PC-9 (cell line): ENCODE data around the gene NLRC3. TPM values are rescaled to one million over a fixed set of nuclear protein-coding genes. Genes with fewer than 3 reads are reported as not detected.

Experiments used
- BruUV-seq: library from RNA; stranded (reverse); fragments of 400-500 nt; replicated peaks from 2 replicates; lab custom pipeline; 2021; lab: Mats Ljungman, UMichigan
- CTCF ChIA-PET: fragments of 300-600 bp; sonication (Branson Sonifier 250); formaldehyde crosslinking; loops from one replicate; lab custom pipeline; 2022; ENCODE audit warnings: antibody characterized with exemption; lab: Charles Lee
- POLR2A ChIA-PET: fragments of 300-600 bp; sonication (Branson Sonifier 250); formaldehyde crosslinking; loops from one replicate; lab custom pipeline; 2022; ENCODE audit warnings: antibody characterized with exemption; ENCODE audit not compliant: unreplicated experiment; lab: Charles Lee
- DNase-seq, 2 experiments: peaks; one replicate each; pipeline versions ENCODE4 v3.0.0 to v3.0.0-alpha.2; 2015 to 2022; ENCODE audit warnings: mixed read lengths in 1 of 2
- H2AFZ ChIP-seq: fragments of 200-600 bp; sonication (generic); 2 replicates; pipeline ENCODE4 v1.8.1; 2017; ENCODE audit warnings: antibody characterized with exemption
- H3F3A ChIP-seq: fragments of 200-600 bp; sonication (generic); 2 replicates; pipeline ENCODE4 v1.8.1; 2017; ENCODE audit warnings: antibody characterized with exemption, mild to moderate bottlenecking, low read depth; ENCODE audit not compliant: insufficient read depth
- H3K27ac ChIP-seq: fragments of 200-600 bp; sonication (generic); 2 replicates; pipeline ENCODE4 v1.6.1; 2016; ENCODE audit warnings: mixed run types
- H3K27me3 ChIP-seq: fragments of 200-600 bp; sonication (generic); 2 replicates; pipeline ENCODE4 v1.6.1; 2016; ENCODE audit warnings: low read depth, mixed run types; ENCODE audit not compliant: insufficient read depth
- H3K36me3 ChIP-seq: fragments of 200-600 bp; sonication (generic); 2 replicates; pipeline ENCODE4 v1.6.1; 2016; ENCODE audit warnings: low read depth, mixed run types
- H3K4me1 ChIP-seq: fragments of 200-600 bp; sonication (generic); replicated peaks from 2 replicates; pipeline ENCODE4 v1.6.1; 2016; ENCODE audit warnings: mixed run types; ENCODE audit not compliant: insufficient read depth
- H3K4me2 ChIP-seq: fragments of 200-600 bp; sonication (generic); 2 replicates; pipeline ENCODE4 v1.6.1; 2017; ENCODE audit warnings: mixed run types
- H3K4me3 ChIP-seq: fragments of 200-600 bp; sonication (generic); 2 replicates; pipeline ENCODE4 v1.6.1; 2016; ENCODE audit warnings: mixed run types
- H3K79me2 ChIP-seq: fragments of 200-600 bp; sonication (generic); 2 replicates; pipeline ENCODE4 v1.6.1; 2017; ENCODE audit warnings: low read depth, mixed run types
- H3K9me2 ChIP-seq: fragments of 200-600 bp; sonication (generic); 2 replicates; pipeline ENCODE4 v1.8.1; 2017; ENCODE audit warnings: mild to moderate bottlenecking; ENCODE audit not compliant: insufficient read depth
- H3K9me3 ChIP-seq: fragments of 200-600 bp; sonication (generic); 2 replicates; pipeline ENCODE4 v1.8.1; 2016; ENCODE audit warnings: low read depth; ENCODE audit not compliant: insufficient read depth
- H4K20me1 ChIP-seq: fragments of 200-600 bp; sonication (generic); 2 replicates; pipeline ENCODE4 v1.8.1; 2017; ENCODE audit not compliant: insufficient read depth
- EZH2 ChIP-seq: fragments of 200-600 bp; sonication (generic); IDR thresholded peaks from 2 replicates; pipeline ENCODE4 v1.8.0; 2017; ENCODE audit warnings: antibody characterized with exemption, low read depth
- intact Hi-C: fragments of 100-400 bp; cut with micrococcal nuclease; formaldehyde crosslinking; loops from one replicate; pipeline ENCODE4 v1.10.0; 2022; ENCODE audit not compliant: unreplicated experiment
- total RNA-seq: library from RNA; stranded (reverse); gene quantifications from 2 replicates; pipeline ENCODE4 v1.2.3, GENCODE V29; 2021
- TF ChIP-seq, protein P1 (sequence below): fragments of 200-600 bp; sonication (generic); conservative IDR thresholded peaks from 2 replicates; pipeline ENCODE4 v1.6.1; 2017; ENCODE audit warnings: mixed run types, antibody characterized with exemption, mild to moderate bottlenecking, moderate library complexity

The NLRC3 gene
- total RNA-seq, 1 experiment from 2014 or later, result not detected

DNA sequence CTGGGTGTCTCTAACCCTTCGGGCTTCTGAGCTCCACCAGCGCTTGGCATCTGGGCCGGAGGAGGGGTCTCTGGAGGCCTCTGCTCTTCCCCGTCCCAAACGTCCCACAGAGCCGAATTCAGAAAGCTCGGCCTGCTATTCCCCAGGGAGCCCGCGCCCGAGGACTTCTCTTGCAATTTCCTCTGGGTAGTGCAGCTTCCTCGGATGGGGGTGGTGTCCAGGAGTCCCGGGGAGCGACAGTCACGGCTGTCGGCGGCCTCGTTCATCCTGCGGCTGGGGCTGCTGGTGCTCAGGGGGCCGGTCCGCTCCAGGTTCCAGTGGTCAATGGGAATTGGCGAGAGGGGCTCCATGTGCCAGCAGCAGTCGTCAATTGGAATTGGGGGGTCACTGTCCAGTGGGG, 11.8 kb upstream of the NLRC3 start:
- Histone ChIP-seq H3K27me3 (no peaks in the 10 kb centered on the region), H3K4me2 (no peak overlapping the region), H3K79me2 (no peaks in the 10 kb centered on the region), H3K27ac (no peak overlapping the region), H3K9me2 (no peaks in the 10 kb centered on the region), H3F3A (no peaks in the 10 kb centered on the region), H3K4me3 (no peak overlapping the region), H3K9me3 (no peaks in the 10 kb centered on the region), H2AFZ (no peak overlapping the region), H3K36me3 (no peaks in the 10 kb centered on the region), H4K20me1 (no peaks in the 10 kb centered on the region), H3K4me1 (no peaks in the 10 kb centered on the region)
- CTCF ChIA-PET, result no interaction called here
- DNase-seq, result no peak
- intact Hi-C loops, result no loop called here
- TF ChIP-seq, protein P1, sequence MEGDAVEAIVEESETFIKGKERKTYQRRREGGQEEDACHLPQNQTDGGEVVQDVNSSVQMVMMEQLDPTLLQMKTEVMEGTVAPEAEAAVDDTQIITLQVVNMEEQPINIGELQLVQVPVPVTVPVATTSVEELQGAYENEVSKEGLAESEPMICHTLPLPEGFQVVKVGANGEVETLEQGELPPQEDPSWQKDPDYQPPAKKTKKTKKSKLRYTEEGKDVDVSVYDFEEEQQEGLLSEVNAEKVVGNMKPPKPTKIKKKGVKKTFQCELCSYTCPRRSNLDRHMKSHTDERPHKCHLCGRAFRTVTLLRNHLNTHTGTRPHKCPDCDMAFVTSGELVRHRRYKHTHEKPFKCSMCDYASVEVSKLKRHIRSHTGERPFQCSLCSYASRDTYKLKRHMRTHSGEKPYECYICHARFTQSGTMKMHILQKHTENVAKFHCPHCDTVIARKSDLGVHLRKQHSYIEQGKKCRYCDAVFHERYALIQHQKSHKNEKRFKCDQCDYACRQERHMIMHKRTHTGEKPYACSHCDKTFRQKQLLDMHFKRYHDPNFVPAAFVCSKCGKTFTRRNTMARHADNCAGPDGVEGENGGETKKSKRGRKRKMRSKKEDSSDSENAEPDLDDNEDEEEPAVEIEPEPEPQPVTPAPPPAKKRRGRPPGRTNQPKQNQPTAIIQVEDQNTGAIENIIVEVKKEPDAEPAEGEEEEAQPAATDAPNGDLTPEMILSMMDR, result no peak
- no peak for TF ChIP-seq EZH2
- POLR2A ChIA-PET, result no interaction called here
- BruUV-seq, result no TSS peak

- H3F3A ChIP-seq, result no peaks in the 10 kb centered on the region
- TF ChIP-seq, protein P1, result no peak
- TF ChIP-seq EZH2, result no peak
- no peaks in the 10 kb centered on the region for H3K9me2 ChIP-seq
- intact Hi-C loops, result no loop called here
- no peak overlapping the region for H3K27ac ChIP-seq
- H3K36me3 ChIP-seq, result no peaks in the 10 kb centered on the region
- no peaks in the 10 kb centered on the region for H3K4me1 ChIP-seq
- H3K4me3 ChIP-seq, result no peak overlapping the region
- no peak overlapping the region for H2AFZ ChIP-seq
- no TSS peak for BruUV-seq
- no peak overlapping the region for H3K4me2 ChIP-seq
- no peaks in the 10 kb centered on the region for H3K9me3 ChIP-seq
- no peaks in the 10 kb centered on the region for H4K20me1 ChIP-seq
- ChIA-PET POLR2A (no interaction called here), CTCF (no interaction called here)
- DNase-seq, result no peak
- H3K27me3 ChIP-seq, result no peaks in the 10 kb centered on the region
- H3K79me2 ChIP-seq, result no peaks in the 10 kb centered on the region
These were observed 10.4 kb upstream of the NLRC3 start for GRCh38 chr16:3587547-3588110.

DNA sequence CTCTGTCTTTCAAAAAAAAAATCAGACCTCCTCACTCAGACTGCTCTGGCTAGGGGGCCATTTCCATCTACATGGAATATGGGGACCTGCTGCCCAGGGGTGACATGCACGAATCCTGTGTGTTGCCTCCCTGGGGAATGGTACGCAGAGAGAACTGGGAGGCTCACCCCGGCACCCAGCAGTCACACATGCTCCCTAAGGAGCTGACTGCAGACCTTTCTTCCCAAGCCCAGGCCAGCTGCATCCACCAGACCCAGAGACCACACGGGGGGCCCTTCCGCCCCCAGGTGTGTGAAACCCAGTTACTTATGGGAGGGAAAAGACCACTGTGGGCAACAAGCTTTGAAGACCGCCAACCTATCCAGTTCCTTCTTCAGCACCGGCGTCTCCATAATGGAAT, 7.2 kb upstream of the NLRC3 start:
- Histone ChIP-seq H3K36me3 (no peaks in the 10 kb centered on the region), H3K4me1 (no peaks in the 10 kb centered on the region), H3F3A (no peaks in the 10 kb centered on the region), H4K20me1 (no peaks in the 10 kb centered on the region), H3K79me2 (no peaks in the 10 kb centered on the region), H2AFZ (no peak overlapping the region), H3K27me3 (no peaks in the 10 kb centered on the region), H3K9me2 (no peaks in the 10 kb centered on the region), H3K27ac (no peak overlapping the region), H3K4me2 (no peak overlapping the region), H3K4me3 (no peak overlapping the region), H3K9me3 (no peaks in the 10 kb centered on the region)
- no TSS peak for BruUV-seq
- TF ChIP-seq EZH2, result no peak
- TF ChIP-seq, protein P1, result no peak
- ChIA-PET POLR2A (no interaction called here), CTCF (no interaction called here)
- no peak for DNase-seq
- intact Hi-C loops, result no loop called here
